CD4-positive, alpha-beta T cell (primary cell): ENCODE data around the gene TM4SF4. TPM values are rescaled to one million over a fixed set of nuclear protein-coding genes. Genes with fewer than 3 reads are reported as not detected.

Experiments used
- ATAC-seq: fragments of 200-7000 bp; cut with Tn5 transposase; one replicate; pipeline ENCODE4 v1.10.0; 2022; ENCODE audit warnings: mild to moderate bottlenecking; ENCODE audit not compliant: poor library complexity
- CTCF ChIA-PET: fragments of 350-600 bp; sonication (Branson Sonifier 250); formaldehyde crosslinking; loops from one replicate; lab custom pipeline; 2021; ENCODE audit warnings: antibody characterized with exemption, inconsistent platforms; lab: Charles Lee
- POLR2A ChIA-PET: fragments of 350-600 bp; sonication (Branson Sonifier 250); formaldehyde crosslinking; loops from one replicate; lab custom pipeline; 2021; ENCODE audit warnings: antibody characterized with exemption, inconsistent platforms; lab: Charles Lee
- DNase-seq, 14 experiments: peaks; one replicate each; pipeline ENCODE4 v3.0.0-alpha.2; 2013 to 2020; ENCODE audit warnings: mixed read lengths in 2 of 14
- H3K27ac ChIP-seq, 2 donors: one replicate each; pipeline versions ENCODE4 v1.5.1 to v1.7.0; 2013; ENCODE audit warnings: low read length in 2 of 2, low read depth in 1 of 2, mild to moderate bottlenecking in 1 of 2
- H3K27me3 ChIP-seq, 2 experiments: 1 replicate in 1 of 2; 2 replicates in 1 of 2; pipeline versions ENCODE4 v1.6.1 to v1.7.0; 2013; ENCODE audit warnings: low read length in 2 of 2, control low read depth in 1 of 2, mild to moderate bottlenecking in 1 of 2, moderate library complexity in 1 of 2; ENCODE audit not compliant: insufficient read depth in 2 of 2, control insufficient read depth in 1 of 2
- H3K36me3 ChIP-seq: one replicate; pipeline ENCODE4 v1.6.1; 2013; ENCODE audit warnings: low read length, control low read depth; ENCODE audit not compliant: insufficient read depth
- H3K4me1 ChIP-seq: one replicate; pipeline ENCODE4 v1.6.1; 2013; ENCODE audit warnings: low read length, control low read depth; ENCODE audit not compliant: insufficient read depth
- H3K4me3 ChIP-seq: one replicate; pipeline ENCODE4 v1.5.1; 2013; ENCODE audit warnings: mild to moderate bottlenecking, low read length, moderate library complexity
- H3K9me3 ChIP-seq, 2 experiments: 1 replicate in 1 of 2; 2 replicates in 1 of 2; pipeline versions ENCODE4 v1.6.1 to v1.7.0; 2013; ENCODE audit warnings: low read length in 2 of 2, mild to moderate bottlenecking in 2 of 2, control low read depth in 1 of 2, moderate library complexity in 1 of 2; ENCODE audit not compliant: control insufficient read depth in 1 of 2, insufficient read depth in 1 of 2
- H3K27ac Mint-ChIP-seq: one replicate; pipeline ENCODE4 v1.8.0; 2020; ENCODE audit warnings: mixed read lengths
- H3K27me3 Mint-ChIP-seq: one replicate; pipeline ENCODE4 v1.8.0; 2021; ENCODE audit warnings: mixed read lengths
- H3K36me3 Mint-ChIP-seq: one replicate; pipeline ENCODE4 v1.8.0; 2021; ENCODE audit warnings: low read depth, mixed read lengths
- H3K4me1 Mint-ChIP-seq: one replicate; pipeline ENCODE4 v1.8.0; 2021; ENCODE audit warnings: low read depth, mixed read lengths
- H3K4me3 Mint-ChIP-seq: one replicate; pipeline ENCODE4 v1.8.0; 2020; ENCODE audit warnings: mild to moderate bottlenecking, mixed read lengths
- H3K9me3 Mint-ChIP-seq: one replicate; pipeline ENCODE4 v1.8.0; 2020; ENCODE audit warnings: mixed read lengths
- CTCF ChIP-seq: fragments of 200-600 bp; IDR thresholded peaks from one replicate; pipeline ENCODE4 v1.8.0; 2022; ENCODE audit warnings: antibody characterized with exemption, mild to moderate bottlenecking
- intact Hi-C, 2 experiments: fragments of 100-400 bp; cut with DNase I in 1 of 2; cut with micrococcal nuclease in 1 of 2; formaldehyde crosslinking; loops; one replicate each; pipeline versions ENCODE4 v1.15.1 to v1.9.0; 2023 to 2025; cut with DNase I, micrococcal nuclease
- total RNA-seq, 174 experiments: library from RNA in 2 of 174; stranded (reverse) in 2 of 174; gene quantifications; one replicate each; pipeline ENCODE4 v1.2.3 and lab custom pipeline; 2021 to 2026

Gene TM4SF4
- total RNA-seq, 2 experiments from 2014 or later, result not detected

- TF ChIP-seq CTCF, result no peak
- DNase-seq, result no peak
- Histone ChIP-seq H3K9me3 (no peaks in the 10 kb centered on the region), H3K36me3 (no peaks in the 10 kb centered on the region), H3K27ac (no peak overlapping the region), H3K27me3 (no peaks in the 10 kb centered on the region), H3K4me1 (no peaks in the 10 kb centered on the region), H3K4me3 (no peak overlapping the region)
- CTCF ChIA-PET, result no interaction called here
- no peaks in the 10 kb centered on the region for H3K4me1 Mint-ChIP-seq
- no peak overlapping the region for H3K4me3 Mint-ChIP-seq
- H3K9me3 Mint-ChIP-seq, result no peaks in the 10 kb centered on the region
- no peak overlapping the region for H3K27ac Mint-ChIP-seq
- H3K27me3 Mint-ChIP-seq, result peaks cover 9% of the 10 kb centered on the region
- no peaks in the 10 kb centered on the region for H3K36me3 Mint-ChIP-seq
- ATAC-seq, result no peak
- POLR2A ChIA-PET, result interaction anchor here (0.8 kb wide), 1 partner anchor 1432 kb away, joined by 3 read pairs; no protein-coding TSS in a partner anchor
- intact Hi-C loops, result no loop called here
Measured at GRCh38 chr3:149547954-149548668, 73.6 kb downstream of the TM4SF4 start.

- no peak overlapping the region for H3K4me3 ChIP-seq
- H3K4me3 Mint-ChIP-seq, result no peak overlapping the region
- DNase-seq (no peak), ATAC-seq (no peak)
- no peak overlapping the region for H3K27ac Mint-ChIP-seq
- no peaks in the 10 kb centered on the region for H3K9me3 Mint-ChIP-seq
- POLR2A ChIA-PET, result no interaction called here
- no peaks in the 10 kb centered on the region for H3K9me3 ChIP-seq
- no peaks in the 10 kb centered on the region for H3K36me3 Mint-ChIP-seq
- no peaks in the 10 kb centered on the region for H3K36me3 ChIP-seq
- H3K27me3 ChIP-seq, result no peaks in the 10 kb centered on the region
- peaks cover 9% of the 10 kb centered on the region for H3K27me3 Mint-ChIP-seq
- no peak overlapping the region for H3K27ac ChIP-seq
- TF ChIP-seq CTCF, result no peak
- H3K4me1 Mint-ChIP-seq, result no peaks in the 10 kb centered on the region
- CTCF ChIA-PET, result no interaction called here
- no peaks in the 10 kb centered on the region for H3K4me1 ChIP-seq
- intact Hi-C loops, result no loop called here
Measured at GRCh38 chr3:149548669-149549065, 74.2 kb downstream of the TM4SF4 start.

GRCh38 chr3:149551500-149551899 lies 77.0 kb downstream of the TM4SF4 start:
- intact Hi-C loops, result no loop called here
- no peak overlapping the region for H3K4me3 ChIP-seq
- ATAC-seq, result no peak
- no peaks in the 10 kb centered on the region for H3K4me1 ChIP-seq
- no peak for TF ChIP-seq CTCF
- no peaks in the 10 kb centered on the region for H3K36me3 ChIP-seq
- peaks cover 9% of the 10 kb centered on the region for H3K27me3 Mint-ChIP-seq
- no peaks in the 10 kb centered on the region for H3K4me1 Mint-ChIP-seq
- H3K36me3 Mint-ChIP-seq, result no peaks in the 10 kb centered on the region
- ChIA-PET POLR2A (no interaction called here), CTCF (no interaction called here)
- no peaks in the 10 kb centered on the region for H3K9me3 Mint-ChIP-seq
- no peak overlapping the region for H3K27ac Mint-ChIP-seq
- DNase-seq, result no peak
- H3K27me3 ChIP-seq, result no peaks in the 10 kb centered on the region
- no peak overlapping the region for H3K4me3 Mint-ChIP-seq
- H3K27ac ChIP-seq, result no peak overlapping the region
- no peaks in the 10 kb centered on the region for H3K9me3 ChIP-seq
